K562 (cell line): Measurements from ENCODE around the gene SLC15A3. TPM values are rescaled to one million over a fixed set of nuclear protein-coding genes. Genes with fewer than 3 reads are reported as not detected.

Experiments
- ATAC-seq: fragments of 200-7000 bp; cut with Tn5 transposase; 3 replicates; pipeline ENCODE4 v1.9.1; 2020; ENCODE audit warnings: moderate library complexity
- BruUV-seq: library from RNA; stranded (reverse); fragments of 400-500 nt; replicated peaks from 2 replicates; lab custom pipeline; 2021; lab: Mats Ljungman, UMichigan
- CTCF ChIA-PET: fragments of 300-600 bp; formaldehyde crosslinking; extraction: SDS; loops from one replicate; lab custom pipeline; 2021; ENCODE audit warnings: low intra/inter-chr PET ratio; lab: Yijun Ruan, JAX
- POLR2A ChIA-PET: fragments of 300-600, 350-650 bp; sonication (Branson Sonifier 250); formaldehyde crosslinking; extraction: SDS; loops from one replicate; lab custom pipeline; 2021; ENCODE audit warnings: antibody characterized with exemption, inconsistent platforms; lab: Yijun Ruan, JAX
- DNase-seq, 4 experiments: peaks; one replicate each; pipeline versions ENCODE4 v3.0.0 to v3.0.0-alpha.2; 2011 to 2018; ENCODE audit warnings: low spot score in 3 of 4, mixed read lengths in 3 of 4; ENCODE audit errors: extremely low read depth in 1 of 4
- FAIRE-seq: peaks from 2 replicates; lab custom pipeline; 2011; peaks lifted over from hg19 to GRCh38; lab: Jason Lieb, UNC
- H2AFZ ChIP-seq: 2 replicates; pipeline ENCODE4 v1.6.0; 2011; ENCODE audit warnings: low read depth, low read length, control low read depth, inconsistent platforms
- H3K27ac ChIP-seq: fragments of 200-600 bp; 3 replicates; pipeline ENCODE4 v1.8.0; 2011; ENCODE audit warnings: low read depth, mild to moderate bottlenecking, control low read depth, inconsistent platforms, low read length, moderate library complexity, mixed read lengths; ENCODE audit errors: extremely low read depth
- H3K27me3 ChIP-seq, 2 experiments: fragments of 300-600 bp in 1 of 2; 2 replicates in 1 of 2; 3 replicates in 1 of 2; pipeline versions ENCODE4 v1.6.0 to v1.8.0; 2011; ENCODE audit warnings: inconsistent platforms in 2 of 2, low read length in 2 of 2, mild to moderate bottlenecking in 1 of 2, mixed read lengths in 1 of 2, moderate library complexity in 1 of 2; ENCODE audit not compliant: control insufficient read depth in 2 of 2, insufficient read depth in 2 of 2
- H3K36me3 ChIP-seq: fragments of 300-600 bp; 3 replicates; pipeline ENCODE4 v1.8.0; 2011; ENCODE audit warnings: mild to moderate bottlenecking, low read length, inconsistent platforms; ENCODE audit not compliant: control insufficient read depth, insufficient read depth
- H3K4me1 ChIP-seq, 2 experiments: fragments of 200-600 bp in 1 of 2; replicated peaks in 1 of 2; 2 replicates in 1 of 2; 3 replicates in 1 of 2; pipeline versions ENCODE4 v1.5.1 to v1.8.0; 2011; ENCODE audit warnings: inconsistent platforms in 2 of 2, low read length in 2 of 2, mild to moderate bottlenecking in 1 of 2, mixed read lengths in 1 of 2, moderate library complexity in 1 of 2; ENCODE audit not compliant: control insufficient read depth in 2 of 2, insufficient read depth in 2 of 2
- H3K4me2 ChIP-seq: 2 replicates; pipeline ENCODE4 v1.6.1; 2011; ENCODE audit warnings: low read length, control low read depth, inconsistent platforms, mixed read lengths; ENCODE audit not compliant: insufficient read depth
- H3K4me3 ChIP-seq: fragments of 200-600 bp; sonication (generic), shearing (Covaris generic); 2 replicates; pipeline ENCODE4 v1.5.1; 2016; ENCODE audit warnings: control low read depth, inconsistent platforms
- H3K79me2 ChIP-seq: fragments of 200-600 bp; 3 replicates; pipeline ENCODE4 v1.8.0; 2011; ENCODE audit warnings: low read length, inconsistent platforms; ENCODE audit not compliant: control insufficient read depth, insufficient read depth
- H3K9ac ChIP-seq, 2 experiments: 2 replicates each; pipeline versions ENCODE4 v1.6.0 to v1.6.1; 2011; ENCODE audit warnings: low read depth in 2 of 2, low read length in 2 of 2, control low read depth in 1 of 2, inconsistent platforms in 1 of 2, mild to moderate bottlenecking in 1 of 2, mixed read lengths in 1 of 2; ENCODE audit not compliant: insufficient read depth in 1 of 2
- H3K9me1 ChIP-seq: one replicate; pipeline ENCODE4 v1.6.0; 2011; ENCODE audit warnings: inconsistent platforms, mild to moderate bottlenecking, low read length, moderate library complexity; ENCODE audit not compliant: control insufficient read depth, insufficient read depth
- H3K9me3 ChIP-seq: replicated peaks from 2 replicates; pipeline ENCODE4 v1.5.1; 2011; ENCODE audit warnings: low read depth, low read length, inconsistent platforms; ENCODE audit not compliant: control insufficient read depth, insufficient read depth
- H4K20me1 ChIP-seq: replicated peaks from 2 replicates; pipeline ENCODE4 v1.6.1; 2011; ENCODE audit warnings: low read length, inconsistent platforms, mixed read lengths; ENCODE audit not compliant: control insufficient read depth, insufficient read depth
- ELF4 ChIP-seq: fragments of 450-650 bp; formaldehyde crosslinking; IDR thresholded peaks from 2 replicates; pipeline ENCODE4 v1.4.0; 2022; ENCODE audit warnings: missing genetic modification characterization
- NR2F6 ChIP-seq: fragments of 450-650 bp; formaldehyde crosslinking; IDR thresholded peaks from 2 replicates; pipeline ENCODE4 v1.4.0; 2020; ENCODE audit warnings: mild to moderate bottlenecking
- POLR2G ChIP-seq: fragments of 200-400 bp; formaldehyde crosslinking; IDR thresholded peaks from 2 replicates; pipeline ENCODE4 v1.6.1; 2017; ENCODE audit warnings: low read depth, mild to moderate bottlenecking, antibody characterized with exemption, low read length, moderate library complexity
- RBM14 ChIP-seq: fragments of 200-400 bp; formaldehyde crosslinking; IDR thresholded peaks from 2 replicates; pipeline ENCODE4 v1.6.1; 2018; ENCODE audit warnings: low read depth, mild to moderate bottlenecking, low read length, moderate library complexity, borderline replicate concordance; ENCODE audit not compliant: insufficient read depth
- RFX5 ChIP-seq: IDR thresholded peaks from 2 replicates; pipeline ENCODE4 v1.6.1; 2011; ENCODE audit warnings: low read depth, mild to moderate bottlenecking, improper control_type of control experiment, low read length
- STAT5B ChIP-seq: fragments of 250-450 bp; sonication (Bioruptor Pico); IDR thresholded peaks from 2 replicates; pipeline ENCODE4 v1.8.0; 2021; ENCODE audit warnings: mild to moderate bottlenecking, inconsistent platforms
- TAF15 ChIP-seq: fragments of 200-400 bp; formaldehyde crosslinking; IDR thresholded peaks from 2 replicates; pipeline ENCODE4 v1.6.1; 2017; ENCODE audit warnings: mild to moderate bottlenecking, low read depth, low read length, moderate library complexity
- ZNF699 ChIP-seq: fragments of 250-450 bp; sonication (Bioruptor Pico); IDR thresholded peaks from 2 replicates; pipeline ENCODE4 v1.8.0; 2021; ENCODE audit warnings: mild to moderate bottlenecking, moderate library complexity; ENCODE audit not compliant: insufficient replicate concordance
- WGBS: fragments of 100-300 bp; shearing (Covaris generic); methylation state at CpG from one replicate; pipeline ENCODE4 v1.1.6; 2016; ENCODE audit warnings: low coverage, mixed read lengths; ENCODE audit not compliant: insufficient coverage; ENCODE audit errors: missing lambda C conversion rate; 5-methylcytosine and 5-hydroxymethylcytosine counted together
- in situ Hi-C: fragments of 300-500 bp; cut with MboI; formaldehyde crosslinking; loops from 4 replicates; pipeline ENCODE4 v1.15.0; 2018; ENCODE audit warnings: inconsistent platforms, mixed read lengths
- intact Hi-C: fragments of 100-400 bp; cut with micrococcal nuclease; formaldehyde crosslinking; loops from 2 replicates; pipeline ENCODE4 v1.14.2; 2022
- polyA plus RNA-seq, 8 experiments: library from polyadenylated mRNA; depleted of rRNA in 4 of 8; stranded (reverse) in 5 of 8; unstranded in 3 of 8; fragments of >200 nt; fragmentation: Nextera tagmentation in 2 of 8; fragmentation: Illumina TruSeq in 1 of 8; extraction: Ambion mirVana in 2 of 8; extraction: Trizol in 1 of 8; gene quantifications; 2 replicates each; pipeline versions ENCODE4 v1.2.1 to v1.2.3, GENCODE V29; 2011 to 2014; ENCODE audit warnings: inconsistent platforms in 1 of 8, missing spikeins in 1 of 8
- total RNA-seq, 7 experiments: library from RNA; depleted of rRNA in 6 of 7; stranded (reverse); fragments of >200 nt in 6 of 7; fragmentation: Illumina TruSeq in 2 of 7; extraction: Trizol in 2 of 7; gene quantifications; 2 replicates each; pipeline versions ENCODE4 v1.2.1 to v1.2.3, GENCODE V29; 2011 to 2021; ENCODE audit warnings: low replicate concordance in 1 of 7
- TF ChIP-seq, protein P1 (sequence below): sonication (generic); formaldehyde crosslinking; IDR thresholded peaks from 2 replicates; pipeline ENCODE4 v1.8.0; 2022; ENCODE audit warnings: missing genetic modification reagents, mild to moderate bottlenecking, borderline replicate concordance
- TF ChIP-seq, protein P2 (sequence below): IDR thresholded peaks from 2 replicates; pipeline ENCODE4 v1.6.1; 2016; ENCODE audit warnings: missing genetic modification characterization, missing compliant biosample characterization
- TF ChIP-seq, protein P3 (sequence below), 3 experiments: fragments of 200-800 bp in 1 of 3; sonication (Bioruptor generic) in 1 of 3; sonication (generic) in 1 of 3; formaldehyde crosslinking in 1 of 3; IDR thresholded peaks; 2 replicates each; pipeline versions ENCODE4 v1.6.1 to v1.8.0; 2016 to 2022; ENCODE audit warnings: mild to moderate bottlenecking in 2 of 3, missing compliant biosample characterization in 2 of 3, missing genetic modification characterization in 2 of 3, missing genetic modification reagents in 1 of 3
- TF ChIP-seq, protein P4 (sequence below): fragments of 450-650 bp; conservative IDR thresholded peaks from 2 replicates; pipeline ENCODE4 v1.6.1; 2016; ENCODE audit warnings: missing genetic modification characterization, low read depth, mild to moderate bottlenecking, missing compliant biosample characterization, moderate library complexity

The SLC15A3 gene
- total and polyA plus RNA-seq, 9 of the 15 experiments (the other 6 are each of a cell fraction or from before 2014, with no cell fraction given) = 0.07 to 0.27 TPM; not detected in 7

DNA sequence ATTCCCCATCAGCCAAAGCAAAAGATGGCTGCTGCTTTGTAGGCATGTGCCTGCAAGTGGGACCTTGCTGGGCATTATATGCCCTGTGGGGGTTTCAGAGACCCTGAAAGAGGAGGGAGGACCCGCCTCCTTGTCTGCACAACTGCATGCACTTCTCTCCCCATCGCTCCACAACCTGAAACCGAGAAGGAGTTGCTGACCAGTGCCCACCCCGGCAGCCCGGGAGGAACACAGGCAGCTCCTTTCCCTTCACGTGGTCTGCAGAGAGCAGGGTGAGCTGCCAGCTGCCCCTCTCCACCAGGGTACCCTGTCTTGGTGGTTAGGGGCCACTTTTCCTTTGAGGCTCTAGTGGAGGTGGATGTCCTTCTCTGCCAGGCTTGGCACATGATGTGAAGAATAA is 29.1 kb downstream of the SLC15A3 start:
- ChIA-PET POLR2A (interaction anchor here (0.9 to 1.6 kb wide), 4 partner anchors 9 to 28 kb away, joined by 3 to 7 read pairs (median 6); partner anchors contain the start of gene TMEM109), CTCF (no interaction called here)
- BruUV-seq = TSS peak; percentile 21
- Histone ChIP-seq H3K27me3 (peaks cover 29 to 35% of the 10 kb centered on the region in 2 experiments), H3K9me3 (no peaks in the 10 kb centered on the region), H3K27ac (no peak overlapping the region), H3K79me2 (peaks cover 14% of the 10 kb centered on the region; the same call in 2 of the 3 replicates), H2AFZ (no peak overlapping the region), H3K9me1 (no peaks in the 10 kb centered on the region), H3K4me2 (no peak overlapping the region), H3K9ac (no peak overlapping the region), H3K4me3 (no peak overlapping the region), H4K20me1 (peaks cover 5% of the 10 kb centered on the region; the same call in 1 of the 2 replicates), H3K4me1 (peaks cover 7 to 22% of the 10 kb centered on the region in 2 experiments; a peak in 4 of 5 replicates), H3K36me3 (peaks cover 43% of the 10 kb centered on the region)
- DNase-seq (no peak), FAIRE-seq (no peak), ATAC-seq (no peak)
- 87% methylated on average over 6 of the region's 6 CpGs for WGBS
- intact Hi-C loops = no loop called here
- in situ Hi-C loops = no loop called here
- TF ChIP-seq POLR2G = no peak
- TF ChIP-seq NR2F6 (CRISPR knock-in tag) = no peak
- TF ChIP-seq, protein P1, sequence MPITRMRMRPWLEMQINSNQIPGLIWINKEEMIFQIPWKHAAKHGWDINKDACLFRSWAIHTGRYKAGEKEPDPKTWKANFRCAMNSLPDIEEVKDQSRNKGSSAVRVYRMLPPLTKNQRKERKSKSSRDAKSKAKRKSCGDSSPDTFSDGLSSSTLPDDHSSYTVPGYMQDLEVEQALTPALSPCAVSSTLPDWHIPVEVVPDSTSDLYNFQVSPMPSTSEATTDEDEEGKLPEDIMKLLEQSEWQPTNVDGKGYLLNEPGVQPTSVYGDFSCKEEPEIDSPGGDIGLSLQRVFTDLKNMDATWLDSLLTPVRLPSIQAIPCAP (CRISPR knock-in tag) = no peak
- no peak for TF ChIP-seq RBM14
- TF ChIP-seq STAT5B (CRISPR knock-in tag) = no peak
- no peak for TF ChIP-seq RFX5
- TF ChIP-seq TAF15 = no peak
- TF ChIP-seq, protein P2, sequence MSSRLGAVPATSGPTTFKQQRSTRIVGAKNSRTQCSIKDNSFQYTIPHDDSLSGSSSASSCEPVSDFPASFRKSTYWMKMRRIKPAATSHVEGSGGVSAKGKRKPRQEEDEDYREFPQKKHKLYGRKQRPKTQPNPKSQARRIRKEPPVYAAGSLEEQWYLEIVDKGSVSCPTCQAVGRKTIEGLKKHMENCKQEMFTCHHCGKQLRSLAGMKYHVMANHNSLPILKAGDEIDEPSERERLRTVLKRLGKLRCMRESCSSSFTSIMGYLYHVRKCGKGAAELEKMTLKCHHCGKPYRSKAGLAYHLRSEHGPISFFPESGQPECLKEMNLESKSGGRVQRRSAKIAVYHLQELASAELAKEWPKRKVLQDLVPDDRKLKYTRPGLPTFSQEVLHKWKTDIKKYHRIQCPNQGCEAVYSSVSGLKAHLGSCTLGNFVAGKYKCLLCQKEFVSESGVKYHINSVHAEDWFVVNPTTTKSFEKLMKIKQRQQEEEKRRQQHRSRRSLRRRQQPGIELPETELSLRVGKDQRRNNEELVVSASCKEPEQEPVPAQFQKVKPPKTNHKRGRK (tag) = no peak
- TF ChIP-seq ELF4 (CRISPR knock-in tag) = no peak
- TF ChIP-seq, protein P3, sequence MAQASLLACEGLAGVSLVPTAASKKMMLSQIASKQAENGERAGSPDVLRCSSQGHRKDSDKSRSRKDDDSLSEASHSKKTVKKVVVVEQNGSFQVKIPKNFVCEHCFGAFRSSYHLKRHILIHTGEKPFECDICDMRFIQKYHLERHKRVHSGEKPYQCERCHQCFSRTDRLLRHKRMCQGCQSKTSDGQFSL (CRISPR knock-in tag; IDR thresholded peaks at IDR 0.05) = no peak
- TF ChIP-seq, protein P3 (tag; IDR thresholded peaks at IDR 0.05) = no peak
- TF ChIP-seq, protein P4, sequence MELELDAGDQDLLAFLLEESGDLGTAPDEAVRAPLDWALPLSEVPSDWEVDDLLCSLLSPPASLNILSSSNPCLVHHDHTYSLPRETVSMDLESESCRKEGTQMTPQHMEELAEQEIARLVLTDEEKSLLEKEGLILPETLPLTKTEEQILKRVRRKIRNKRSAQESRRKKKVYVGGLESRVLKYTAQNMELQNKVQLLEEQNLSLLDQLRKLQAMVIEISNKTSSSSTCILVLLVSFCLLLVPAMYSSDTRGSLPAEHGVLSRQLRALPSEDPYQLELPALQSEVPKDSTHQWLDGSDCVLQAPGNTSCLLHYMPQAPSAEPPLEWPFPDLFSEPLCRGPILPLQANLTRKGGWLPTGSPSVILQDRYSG (tag) = no peak
- no peak for TF ChIP-seq ZNF699
